Measurements from ENCODE around the gene DDX31.
A peak's percentile ranks its signal among the peaks of the same experiment; 100 is the strongest.

The DDX31 gene

GRCh38 chr9:132632413-132633129 is 37.2 kb downstream of the DDX31 start:
- DNase-seq = no peak

DNA sequence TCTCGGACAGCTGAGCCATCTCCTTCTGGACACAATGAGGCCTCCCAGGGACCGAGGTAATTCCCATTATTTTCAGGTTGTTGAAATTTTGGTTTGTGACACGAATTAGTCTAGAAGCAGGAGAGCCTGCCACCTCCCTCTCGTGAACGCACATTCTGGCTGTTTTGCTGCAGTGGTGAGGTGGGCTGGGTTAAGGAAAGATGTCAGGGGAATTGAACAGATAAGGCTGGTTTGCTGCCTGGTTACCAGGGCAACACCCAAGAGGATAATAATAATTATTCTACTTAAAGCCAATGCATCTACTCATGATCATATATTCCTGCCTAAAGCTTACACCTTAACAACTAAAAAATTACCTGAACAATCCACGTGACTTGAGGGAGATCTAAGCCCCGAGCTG is 38.1 kb downstream of the DDX31 start:
- no peak for DNase-seq

- no peak for DNase-seq
These were observed 38.5 kb downstream of the DDX31 start for GRCh38 chr9:132631280-132631679.

DNA sequence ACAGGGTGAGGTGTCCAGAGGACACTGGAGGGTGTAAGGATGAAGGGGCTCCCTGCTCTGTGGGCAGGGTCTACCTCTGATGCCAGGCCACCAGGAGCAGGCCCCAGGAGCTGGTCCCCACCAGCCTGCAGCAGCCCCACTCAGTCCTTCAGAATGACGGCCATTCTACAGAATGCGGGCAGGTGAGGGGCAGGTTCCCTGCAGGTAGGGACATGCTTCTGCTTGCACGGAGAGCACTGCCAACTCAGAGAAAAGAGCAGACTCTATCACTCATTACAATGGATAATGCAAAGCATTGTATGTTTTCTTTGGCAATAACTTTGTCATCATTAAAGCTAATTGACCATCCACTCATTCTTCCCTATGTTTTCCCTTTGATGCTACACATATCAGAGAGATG is 39.0 kb downstream of the DDX31 start:
- DNase-seq = no peak

- no peak for DNase-seq
These were observed 39.7 kb downstream of the DDX31 start for GRCh38 chr9:132630116-132630515.

GRCh38 chr9:132628746-132629145 is 41.0 kb downstream of the DDX31 start:
- no peak for DNase-seq

- DNase-seq = no peak
These were observed 42.2 kb downstream of the DDX31 start for GRCh38 chr9:132627594-132627993.

DNA sequence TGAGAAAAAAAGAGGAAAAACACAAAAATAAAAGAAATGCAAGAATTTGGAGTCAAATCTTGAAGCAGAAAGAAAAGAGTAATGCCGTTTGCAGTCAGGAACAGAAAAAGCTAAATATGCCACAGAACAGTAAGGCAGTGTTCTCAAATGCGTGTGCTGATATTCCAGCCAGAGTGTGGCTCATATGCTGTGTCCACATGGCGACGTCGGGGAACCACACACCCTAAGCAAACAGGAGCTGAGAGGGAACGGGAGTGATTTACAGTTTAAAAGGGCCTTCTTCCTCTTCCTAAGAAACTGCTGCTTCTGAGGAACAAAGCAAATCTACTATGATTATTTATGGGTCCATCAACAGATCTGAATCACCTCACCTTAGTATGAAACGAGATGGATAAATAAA is 42.7 kb downstream of the DDX31 start:
- DNase-seq = no peak

GRCh38 chr9:132626285-132626684 is 43.5 kb downstream of the DDX31 start:
- no peak for DNase-seq

GRCh38 chr9:132622159-132622558 is 47.6 kb downstream of the DDX31 start:
- DNase-seq = no peak

- DNase-seq = no peak
These were observed 53.1 kb downstream of the DDX31 start for GRCh38 chr9:132616725-132617124.

GRCh38 chr9:132615774-132616173 is 54.0 kb downstream of the DDX31 start:
- no peak for DNase-seq

- DNase-seq = no peak
These were observed 55.5 kb downstream of the DDX31 start for GRCh38 chr9:132614324-132614723.

DNA sequence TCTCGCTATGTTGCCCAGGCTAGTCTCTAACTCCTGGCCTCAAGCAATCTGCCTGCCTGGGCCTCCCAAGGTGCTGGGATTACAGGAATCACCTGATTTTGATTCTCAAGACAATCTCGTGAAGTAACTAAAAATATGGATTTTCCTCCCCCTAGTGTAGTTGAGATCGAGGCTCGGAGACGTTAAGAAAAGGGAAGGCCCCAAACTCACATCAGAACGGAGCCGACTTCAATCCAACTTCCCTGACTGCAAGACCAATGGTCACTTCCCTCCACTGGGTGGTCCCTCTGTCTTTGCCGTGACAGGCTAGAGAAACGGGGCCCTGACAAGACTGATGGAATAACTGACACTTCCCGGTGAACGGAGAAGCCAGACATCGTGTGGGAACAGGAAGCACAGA is 59.1 kb downstream of the DDX31 start:
- no peak for DNase-seq

- DNase-seq = peak in 1 of 5 experiments; percentile 25
These were observed 60.0 kb downstream of the DDX31 start for GRCh38 chr9:132609829-132610228.

GRCh38 chr9:132609184-132609583 is 60.6 kb downstream of the DDX31 start:
- DNase-seq = no peak

DNA sequence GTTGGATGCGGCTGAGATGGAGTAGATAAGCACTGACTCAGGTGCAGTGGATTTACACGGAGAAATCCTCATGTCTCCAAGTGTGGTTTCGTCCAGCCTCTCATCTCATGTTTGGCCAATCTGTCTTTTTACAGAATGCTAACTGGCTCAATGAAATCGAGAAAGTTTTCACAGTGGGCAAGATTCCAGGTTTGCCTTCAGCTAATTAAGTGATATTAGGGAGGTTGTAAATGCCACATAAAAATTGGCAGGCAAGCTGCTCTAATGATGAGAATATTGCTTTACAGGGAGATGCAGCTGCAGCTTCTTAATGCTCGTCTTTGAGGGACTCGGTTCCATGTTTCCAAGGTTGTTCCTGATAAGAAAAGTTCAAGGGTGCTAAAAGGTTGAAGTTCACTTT is 63.7 kb downstream of the DDX31 start:
- DNase-seq = no peak

- DNase-seq = no peak
These were observed 64.4 kb downstream of the DDX31 start for GRCh38 chr9:132605387-132605786.

- no peak for DNase-seq
These were observed 67.6 kb downstream of the DDX31 start for GRCh38 chr9:132602207-132602606.

GRCh38 chr9:132600326-132600984 is 69.3 kb downstream of the DDX31 start:
- DNase-seq = no peak

GRCh38 chr9:132597073-132597775 is 72.6 kb downstream of the DDX31 start:
- no peak for DNase-seq

DNA sequence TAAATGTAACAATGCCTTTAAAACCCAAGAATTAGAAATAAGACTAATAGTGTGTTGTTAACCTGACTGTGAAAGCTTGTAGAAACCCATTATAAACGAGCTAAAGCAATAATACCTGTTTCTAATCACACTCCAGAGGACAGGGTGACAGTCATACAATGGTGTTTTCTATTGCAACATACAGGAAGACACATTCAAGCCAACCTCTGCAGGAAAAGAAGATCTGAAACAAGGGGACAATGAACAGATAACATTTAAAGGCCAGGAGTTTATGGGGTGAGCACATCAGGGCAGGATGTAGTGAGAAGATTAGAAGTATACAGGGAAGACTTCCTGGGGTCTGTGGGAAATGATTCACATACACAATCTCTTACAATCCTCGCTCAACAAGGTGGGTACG is 73.6 kb downstream of the DDX31 start:
- DNase-seq = no peak

GRCh38 chr9:132595319-132595718 is 74.5 kb downstream of the DDX31 start:
- no peak for DNase-seq

- no peak for DNase-seq
These were observed 75.4 kb downstream of the DDX31 start for GRCh38 chr9:132594412-132594811.
